H1 (cell line): Measurements from ENCODE around the gene UGGT2. TPM values are rescaled to one million over a fixed set of nuclear protein-coding genes. Genes with fewer than 3 reads are reported as not detected.

Experiments used
- KDM4A ChIP-seq: IDR thresholded peaks from one replicate; pipeline ENCODE4 v1.7.1; 2012; ENCODE audit warnings: low read depth, mild to moderate bottlenecking, moderate library complexity, low read length, inconsistent platforms; ENCODE audit not compliant: severe bottlenecking
- USF2 ChIP-seq: IDR thresholded peaks from 2 replicates; pipeline ENCODE4 v1.6.1; 2011; ENCODE audit warnings: low read length, improper control_type of control experiment
- polyA plus RNA-seq, 7 experiments: library from polyadenylated mRNA; depleted of rRNA in 3 of 7; stranded (reverse) in 5 of 7; unstranded in 2 of 7; fragments of >200 nt in 5 of 7; fragments of 200-250 nt in 2 of 7; gene quantifications; 1 replicate in 5 of 7; 2 replicates in 1 of 7; 4 replicates in 1 of 7; pipeline versions ENCODE4 v1.2.1 to v1.2.3, GENCODE V29; 2011 to 2013; ENCODE audit warnings: missing spikeins in 2 of 7, mixed read lengths in 2 of 7
- total RNA-seq: library from RNA; stranded (reverse); fragmentation: NEBNext Ultra II Directional; extraction: Animal tissue kit (Norgen Biotek cat#: 25700); gene quantifications from 2 replicates; pipeline ENCODE4 v1.2.1, GENCODE V29; 2021

UGGT2 gene
- total and polyA plus RNA-seq, 2 of the 8 experiments (the other 6 are each of a cell fraction or from before 2014, with no cell fraction given) = 5.9 to 25.1 TPM

- TF ChIP-seq USF2 (no peak), KDM4A (peak; percentile 93)
- TF ChIP-seq, all 59 proteins: peak for 8
Observed at GRCh38 chr13:96091164-96092117, 38.2 kb upstream of the UGGT2 start (continued).
